ENCODE data around the gene ADGRG3. TPM values are rescaled to one million over a fixed set of nuclear protein-coding genes. Genes with fewer than 3 reads are reported as not detected.

The ADGRG3 gene
- total and polyA plus RNA-seq, 2 of the 8 experiments (the other 6 are each of a cell fraction or from before 2014, with no cell fraction given): 0.28 to 0.98 TPM

DNA sequence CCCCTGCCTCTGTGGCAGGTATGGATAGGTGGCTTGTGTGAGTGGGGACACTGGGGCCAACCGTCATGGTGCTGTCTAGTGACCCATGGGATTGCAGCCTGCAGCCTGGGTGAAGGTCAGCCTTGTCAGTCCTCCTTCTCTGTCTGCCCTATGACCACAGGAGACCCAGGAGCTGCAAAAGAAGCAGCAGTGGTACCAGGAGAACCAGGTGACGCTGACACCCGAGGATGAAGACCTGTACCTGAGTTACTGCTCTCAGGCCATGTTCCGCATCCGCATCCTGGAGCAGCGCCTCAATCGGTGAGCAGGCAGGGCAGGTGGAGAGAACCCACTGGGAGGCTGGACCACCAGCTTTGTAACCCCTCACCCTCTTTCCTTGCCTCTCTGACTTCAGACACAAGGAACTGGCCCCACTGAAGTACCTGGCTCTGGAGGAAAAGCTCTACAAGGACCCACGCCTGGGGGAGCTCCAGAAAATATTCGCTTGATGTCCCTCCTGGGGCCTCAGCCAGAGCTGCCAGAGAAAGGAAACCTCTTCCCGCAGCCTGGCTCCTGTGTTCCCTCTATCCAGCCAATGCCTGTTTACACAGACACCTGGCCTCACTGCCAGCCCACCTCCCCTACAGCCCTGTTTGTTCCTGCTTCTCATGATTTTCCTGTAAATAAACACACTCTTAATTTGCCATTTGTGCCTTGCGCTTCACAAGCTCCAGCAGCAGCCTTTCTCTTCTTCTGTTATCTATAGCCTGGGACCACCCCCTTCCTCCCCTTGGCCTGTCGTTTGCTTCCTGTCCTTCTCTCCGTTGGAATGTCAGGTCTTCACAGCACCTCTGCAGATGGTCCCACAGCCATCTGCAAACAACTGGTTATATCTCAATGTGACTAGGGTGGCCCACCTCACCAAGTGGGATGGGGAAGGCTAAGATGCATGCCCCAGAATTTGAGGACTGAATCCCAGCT lies 62.9 kb downstream of the ADGRG3 start:
- Histone ChIP-seq H2AFZ (ENCODE audit: low read length) (no peak overlapping the region), H3K79me1 (ENCODE audit: low read depth, low read length) (no peaks in the 10 kb centered on the region), H3K36me3 (ENCODE audit: control insufficient read depth in 2 of 4, insufficient read depth in 4 of 4, low read length in 3 of 4) (no peaks in the 10 kb centered on the region), H4K8ac (ENCODE audit: extremely low read depth, insufficient read depth, low read length) (no peak overlapping the region), H4K5ac (ENCODE audit: insufficient read length, low read depth, low read length) (no peak overlapping the region), H3K27me3 (replicated peaks in 1 of 4; ENCODE audit: control insufficient read depth in 3 of 4, extremely low read depth in 1 of 4, insufficient read depth in 3 of 4, low read length in 3 of 4) (no peaks in the 10 kb centered on the region; a peak in 1 of 7 replicates), H2AK5ac (ENCODE audit: low read depth, low read length) (no peak overlapping the region), H3K4me1 (replicated peaks in 1 of 4; ENCODE audit: control insufficient read depth in 3 of 4, insufficient read depth in 4 of 4, low read length in 3 of 4) (peaks cover 0 to 5% (median 0%) of the 10 kb centered on the region in 4 experiments; a peak in 4 of 7 replicates), H3K18ac (ENCODE audit: extremely low read depth, low read length) (no peak overlapping the region), H3K4me3 (ENCODE audit: extremely low read depth in 1 of 4, insufficient read depth in 2 of 4, low read depth in 3 of 4, low read length in 4 of 4) (no peak overlapping the region), H3K23me2 (ENCODE audit: low read depth, low read length) (peaks cover 26% of the 10 kb centered on the region; the same call in 1 of the 2 replicates), H2BK15ac (ENCODE audit: low read length) (no peak overlapping the region), H3K79me2 (ENCODE audit: control insufficient read depth in 1 of 2, insufficient read depth in 2 of 2, low read length in 2 of 2) (no peaks in the 10 kb centered on the region; a peak in 1 of 4 replicates), H3K9me3 (ENCODE audit: insufficient read depth in 2 of 2, low read depth in 1 of 2, low read length in 1 of 2) (no peaks in the 10 kb centered on the region; a peak in 1 of 4 replicates), H3K9ac (replicated peaks in 1 of 4; ENCODE audit: extremely low read depth in 1 of 4, low read depth in 3 of 4, low read length in 3 of 4) (no peak overlapping the region), H2BK20ac (ENCODE audit: low read length) (no peak overlapping the region), H3K23ac (ENCODE audit: insufficient read length) (no peak overlapping the region), H3K14ac (ENCODE audit: insufficient read length) (no peak overlapping the region), H3K27ac (ENCODE audit: low read depth, low read length) (no peak overlapping the region), H2BK120ac (replicated peaks; ENCODE audit: low read depth, low read length) (no peak overlapping the region), H3K4me2 (ENCODE audit: insufficient read depth in 1 of 2, low read depth in 2 of 2, low read length in 2 of 2) (no peak overlapping the region), H3K4ac (replicated peaks; ENCODE audit: insufficient read length, low read depth, low read length) (no peak overlapping the region), H3K56ac (replicated peaks; ENCODE audit: insufficient read length, low read depth, low read length) (no peak overlapping the region), H4K91ac (replicated peaks; ENCODE audit: insufficient read length, low read length) (no peak overlapping the region), H2BK5ac (ENCODE audit: low read depth, low read length) (no peak overlapping the region), H2BK12ac (ENCODE audit: low read depth, low read length) (no peak overlapping the region), H4K20me1 (replicated peaks in 1 of 2; ENCODE audit: control insufficient read depth in 1 of 2, insufficient read depth in 2 of 2, low read length in 2 of 2) (peaks cover 0 to 3% of the 10 kb centered on the region in 2 experiments)
- no peak for FAIRE-seq
- TF ChIP-seq GABPA (IDR thresholded peaks at IDR 0.05; ENCODE audit: borderline replicate concordance, insufficient read depth, low read length) (no peak), POLR2A (IDR thresholded peaks at IDR 0.05; ENCODE audit: control extremely low read depth in 1 of 2, low read depth in 2 of 2, low read length in 2 of 2) (no peak), CREB1 (IDR thresholded peaks at IDR 0.05) (no peak), TEAD4 (IDR thresholded peaks at IDR 0.05; ENCODE audit: low read depth, low read length) (no peak), TCF12 (IDR thresholded peaks at IDR 0.05; ENCODE audit: low read depth, low read length) (no peak)
- ChIA-PET POLR2A (ENCODE audit: partially characterized antibody) (no interaction called here), CTCF (ENCODE audit: partially characterized antibody) (interaction anchor here (0.6 to 2.4 kb wide), 12 partner anchors 11 to 176 kb away, joined by 3 to 8 read pairs (median 4); no protein-coding TSS in a partner anchor)
- DNase-seq (ENCODE audit: low read depth in 1 of 2, low spot score in 2 of 2): no peak
- 83% methylated on average over 13 of the region's 13 CpGs; no CpG with 5 or more reads in 1 of the 2 experiments for WGBS, 2 experiments (ENCODE audit: extremely low coverage in 1 of 2, insufficient coverage in 1 of 2, insufficient read length in 1 of 2, insufficient replicate concordance in 2 of 2, low coverage in 1 of 2, low lambda C conversion rate in 2 of 2, missing lambda C conversion rate in 1 of 2)
